ENCODE measurements around the gene NR2F2. TPM values are rescaled to one million over a fixed set of nuclear protein-coding genes. Genes with fewer than 3 reads are reported as not detected.
A peak's percentile ranks its signal among the peaks of the same experiment; 100 is the strongest.

The NR2F2 gene
- total and polyA plus RNA-seq, 2 experiments from 2014 or later: 0.16 TPM; not detected in 1

- H3K36me3 Mint-ChIP-seq (ENCODE audit: low read depth): no peaks in the 10 kb centered on the region
- ATAC-seq (no peak), DNase-seq (ENCODE audit: low spot score) (peak; percentile 6)
- no peaks in the 10 kb centered on the region for H3K9me2 ChIP-seq (ENCODE audit: insufficient read depth)
- no peaks in the 10 kb centered on the region for H3K79me2 ChIP-seq (replicated peaks; ENCODE audit: insufficient read depth)
- H3K27me3 ChIP-seq (ENCODE audit: insufficient read depth): peaks cover 100% of the 10 kb centered on the region
- H2AFZ ChIP-seq: no peak overlapping the region
- no peak overlapping the region for H3K4me2 ChIP-seq
- H3K4me3 ChIP-seq: no peak overlapping the region
- TF ChIP-seq EZH2 (IDR thresholded peaks at IDR 0.05; ENCODE audit: low read depth, unreplicated experiment) (peak; percentile 79), NANOG (IDR thresholded peaks at IDR 0.05; ENCODE audit: borderline replicate concordance) (no peak)
- no peaks in the 10 kb centered on the region for H3K36me3 ChIP-seq (ENCODE audit: insufficient read depth)
- H4K20me1 ChIP-seq (replicated peaks; ENCODE audit: insufficient read depth): peaks cover 51% of the 10 kb centered on the region
- H3K27me3 Mint-ChIP-seq (ENCODE audit: insufficient read depth, low read depth, poor library complexity): peaks cover 34% of the 10 kb centered on the region
- peaks cover 24% of the 10 kb centered on the region; the same call in 1 of the 2 replicates for H3F3A ChIP-seq (replicated peaks; ENCODE audit: low read depth)
- peaks cover 3% of the 10 kb centered on the region; the same call in 2 of the 3 replicates for H3K9me3 Mint-ChIP-seq
- peaks cover 50% of the 10 kb centered on the region for H3K4me1 Mint-ChIP-seq
- H3K4me1 ChIP-seq (ENCODE audit: insufficient read depth): peaks cover 47% of the 10 kb centered on the region
- H3K4me3 Mint-ChIP-seq: no peak overlapping the region
- H3K27ac Mint-ChIP-seq: no peak overlapping the region
- no peak overlapping the region for H3K27ac ChIP-seq (ENCODE audit: low read depth)
These were observed 25.2 kb downstream of the NR2F2 start for GRCh38 chr15:96355568-96356187.

GRCh38 chr15:96356494-96357455 is 26.3 kb downstream of the NR2F2 start:
- DNase-seq (ENCODE audit: low spot score) (peak; percentile 87), ATAC-seq (peak; percentile 2; the same call in 2 of the 3 replicates)
- H3K4me2 ChIP-seq: peak overlapping the region; percentile 80
- H3F3A ChIP-seq (replicated peaks; ENCODE audit: low read depth): peaks cover 26% of the 10 kb centered on the region; the same call in 1 of the 2 replicates
- H3K27ac ChIP-seq (ENCODE audit: low read depth): no peak overlapping the region
- peaks cover 43% of the 10 kb centered on the region for H4K20me1 ChIP-seq (replicated peaks; ENCODE audit: insufficient read depth)
- H2AFZ ChIP-seq: no peak overlapping the region
- H3K9me2 ChIP-seq (ENCODE audit: insufficient read depth): no peaks in the 10 kb centered on the region
- Mint-ChIP-seq H3K4me1 (peaks cover 51% of the 10 kb centered on the region), H3K4me3 (peak overlapping the region; percentile 71), H3K36me3 (ENCODE audit: low read depth) (no peaks in the 10 kb centered on the region), H3K27me3 (ENCODE audit: insufficient read depth, low read depth, poor library complexity) (peaks cover 23% of the 10 kb centered on the region), H3K9me3 (no peaks in the 10 kb centered on the region; the same call in 1 of the 3 replicates), H3K27ac (no peak overlapping the region)
- no peaks in the 10 kb centered on the region for H3K36me3 ChIP-seq (ENCODE audit: insufficient read depth)
- TF ChIP-seq POLR2AphosphoS5 (IDR thresholded peaks at IDR 0.05; ENCODE audit: low read depth) (no peak), EZH2phosphoT487 (IDR thresholded peaks at IDR 0.05; ENCODE audit: unreplicated experiment) (peak; percentile 85), STAT1 (IDR thresholded peaks at IDR 0.05; ENCODE audit: unreplicated experiment) (no peak), JUNB (IDR thresholded peaks at IDR 0.05; ENCODE audit: unreplicated experiment) (no peak), EZH2 (IDR thresholded peaks at IDR 0.05; ENCODE audit: low read depth, unreplicated experiment) (peak; percentile 77), CREB1 (CRISPR knock-in tag; IDR thresholded peaks at IDR 0.05; ENCODE audit: low read depth) (peak; percentile 85)
- TF ChIP-seq, protein P1, sequence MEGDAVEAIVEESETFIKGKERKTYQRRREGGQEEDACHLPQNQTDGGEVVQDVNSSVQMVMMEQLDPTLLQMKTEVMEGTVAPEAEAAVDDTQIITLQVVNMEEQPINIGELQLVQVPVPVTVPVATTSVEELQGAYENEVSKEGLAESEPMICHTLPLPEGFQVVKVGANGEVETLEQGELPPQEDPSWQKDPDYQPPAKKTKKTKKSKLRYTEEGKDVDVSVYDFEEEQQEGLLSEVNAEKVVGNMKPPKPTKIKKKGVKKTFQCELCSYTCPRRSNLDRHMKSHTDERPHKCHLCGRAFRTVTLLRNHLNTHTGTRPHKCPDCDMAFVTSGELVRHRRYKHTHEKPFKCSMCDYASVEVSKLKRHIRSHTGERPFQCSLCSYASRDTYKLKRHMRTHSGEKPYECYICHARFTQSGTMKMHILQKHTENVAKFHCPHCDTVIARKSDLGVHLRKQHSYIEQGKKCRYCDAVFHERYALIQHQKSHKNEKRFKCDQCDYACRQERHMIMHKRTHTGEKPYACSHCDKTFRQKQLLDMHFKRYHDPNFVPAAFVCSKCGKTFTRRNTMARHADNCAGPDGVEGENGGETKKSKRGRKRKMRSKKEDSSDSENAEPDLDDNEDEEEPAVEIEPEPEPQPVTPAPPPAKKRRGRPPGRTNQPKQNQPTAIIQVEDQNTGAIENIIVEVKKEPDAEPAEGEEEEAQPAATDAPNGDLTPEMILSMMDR (conservative IDR thresholded peaks at IDR 0.05; ENCODE audit: low read depth in 2 of 2): peak; percentile 85 to 91
- TF ChIP-seq, protein P2, sequence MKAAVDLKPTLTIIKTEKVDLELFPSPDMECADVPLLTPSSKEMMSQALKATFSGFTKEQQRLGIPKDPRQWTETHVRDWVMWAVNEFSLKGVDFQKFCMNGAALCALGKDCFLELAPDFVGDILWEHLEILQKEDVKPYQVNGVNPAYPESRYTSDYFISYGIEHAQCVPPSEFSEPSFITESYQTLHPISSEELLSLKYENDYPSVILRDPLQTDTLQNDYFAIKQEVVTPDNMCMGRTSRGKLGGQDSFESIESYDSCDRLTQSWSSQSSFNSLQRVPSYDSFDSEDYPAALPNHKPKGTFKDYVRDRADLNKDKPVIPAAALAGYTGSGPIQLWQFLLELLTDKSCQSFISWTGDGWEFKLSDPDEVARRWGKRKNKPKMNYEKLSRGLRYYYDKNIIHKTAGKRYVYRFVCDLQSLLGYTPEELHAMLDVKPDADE (IDR thresholded peaks at IDR 0.05): 0 out of 2 replicates have a peak, but pooled peaks have one; percentile 15
- peaks cover 44% of the 10 kb centered on the region for H3K4me1 ChIP-seq (ENCODE audit: insufficient read depth)
- H3K4me3 ChIP-seq: peak overlapping the region; percentile 67
- no peaks in the 10 kb centered on the region for H3K79me2 ChIP-seq (replicated peaks; ENCODE audit: insufficient read depth)
- H3K27me3 ChIP-seq (ENCODE audit: insufficient read depth): peaks cover 100% of the 10 kb centered on the region
